Breast epithelium (tissue), 4 donors: ENCODE results near the gene ASIC3. TPM values are rescaled to one million over a fixed set of nuclear protein-coding genes. Genes with fewer than 3 reads are reported as not detected.

Experiments
- DNase-seq, 2 donors: peaks; one replicate each; pipeline ENCODE4 v3.0.0-alpha.2; 2019; ENCODE audit warnings: low spot score in 2 of 2
- H3K27ac ChIP-seq, 2 donors: fragments of 200-600 bp; sonication (generic) in 1 of 2; one replicate each; pipeline ENCODE4 v1.5.1; 2016 to 2019; ENCODE audit warnings: mild to moderate bottlenecking in 1 of 2
- H3K27me3 ChIP-seq, 2 donors: fragments of 200-600 bp; sonication (generic) in 1 of 2; one replicate each; pipeline versions ENCODE4 v1.5.1 to v1.6.0; 2017 to 2019; ENCODE audit warnings: control low read depth in 1 of 2, mild to moderate bottlenecking in 1 of 2
- H3K36me3 ChIP-seq: fragments of 200-600 bp; one replicate; pipeline ENCODE4 v1.5.1; 2019
- H3K4me1 ChIP-seq, 2 donors: fragments of 200-600 bp; sonication (generic); one replicate each; pipeline ENCODE4 v1.5.1; 2016 to 2019; ENCODE audit warnings: control low read depth in 1 of 2
- H3K4me3 ChIP-seq, 3 donors: fragments of 200-600 bp; sonication (generic); 1 replicate in 2 of 3; 2 replicates in 1 of 3; pipeline ENCODE4 v1.5.1; 2016 to 2019; ENCODE audit warnings: mild to moderate bottlenecking in 3 of 3, moderate library complexity in 2 of 3
- H3K9me3 ChIP-seq, 2 donors: fragments of 200-600 bp; sonication (generic) in 1 of 2; one replicate each; pipeline ENCODE4 v1.5.1; 2016 to 2019; ENCODE audit warnings: control low read depth in 1 of 2
- POLR2A ChIP-seq: fragments of 450-650 bp; IDR thresholded peaks from one replicate; pipeline ENCODE4 v1.6.1; 2016; ENCODE audit warnings: antibody characterized with exemption, mild to moderate bottlenecking, moderate library complexity
- POLR2AphosphoS5 ChIP-seq, 3 donors: sonication (generic); formaldehyde crosslinking; IDR thresholded peaks; one replicate each; pipeline ENCODE4 v1.6.1; 2017; ENCODE audit warnings: antibody characterized with exemption in 3 of 3
- intact Hi-C: fragments of 100-400 bp; cut with DNase I; formaldehyde crosslinking; loops from one replicate; pipeline ENCODE4 v1.15.1; 2023; ENCODE audit warnings: low total_unique reads
- total RNA-seq, 3 donors: library from RNA; depleted of rRNA; stranded (reverse); fragments of >200 nt; gene quantifications; one replicate each; pipeline ENCODE4 v1.1.0, GENCODE V29; 2016
- TF ChIP-seq, protein P1 (sequence below), 3 donors: fragments of 450-650 bp; IDR thresholded peaks; one replicate each; pipeline ENCODE4 v1.5.1; 2016 to 2017; ENCODE audit warnings: antibody characterized with exemption in 3 of 3, mild to moderate bottlenecking in 3 of 3, moderate library complexity in 3 of 3

The ASIC3 gene
- total RNA-seq: 1 to 10 TPM; 1.3 to 3.3 (median 2.3) TPM

DNA sequence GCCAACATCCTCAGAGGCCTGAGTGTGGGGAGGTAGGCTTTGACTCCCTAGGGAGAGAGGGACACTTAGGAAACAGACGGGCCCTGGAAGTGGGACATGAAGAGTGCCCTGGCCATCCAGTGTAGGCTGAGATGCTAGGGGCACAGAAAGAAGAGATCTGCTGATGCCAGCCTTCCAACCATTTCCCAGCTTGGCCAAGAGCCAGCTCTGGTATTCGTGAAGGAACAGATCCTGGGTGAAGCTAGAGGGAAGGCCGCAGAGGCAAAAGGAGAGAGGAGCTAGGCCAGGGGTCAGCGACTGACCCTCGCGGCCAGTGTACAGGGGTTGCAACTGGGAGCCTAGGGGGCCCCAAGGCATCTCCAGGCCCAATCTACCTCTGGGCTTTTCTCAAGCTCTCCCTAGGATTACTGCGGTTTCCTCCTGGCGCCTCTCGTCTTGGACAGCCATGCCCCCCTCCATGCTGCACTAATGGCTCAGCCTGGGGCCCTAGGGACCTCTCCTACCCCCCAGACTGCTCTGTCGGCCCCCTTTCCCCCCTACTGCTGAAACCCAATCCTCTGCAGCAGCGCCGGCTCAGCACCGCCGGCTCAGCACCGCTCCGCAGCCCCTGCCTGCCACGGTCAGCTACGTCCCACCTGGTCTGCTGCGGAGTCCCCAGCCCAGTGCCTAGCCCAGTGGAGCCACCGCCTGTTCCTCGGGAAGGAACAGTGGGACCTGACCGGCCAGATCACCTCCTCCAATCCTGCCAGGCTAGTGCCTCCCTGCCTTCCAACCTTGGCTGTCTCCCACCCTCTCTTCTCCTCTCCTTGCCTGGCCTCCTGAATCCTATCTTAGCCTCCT lies at the start of gene ASIC3:
Gene ASIC3, plus strand, starts transcription at position 556 of the 840 bp plus-strand sequence. CDS start 355 bp downstream, outside the sequence.
- no peak within 1 kb of the TSS for H3K4me3 ChIP-seq
- TF ChIP-seq POLR2A (no peak), POLR2AphosphoS5 (IDR thresholded peaks at IDR 0.05) (no peak)
- TF ChIP-seq, protein P1, sequence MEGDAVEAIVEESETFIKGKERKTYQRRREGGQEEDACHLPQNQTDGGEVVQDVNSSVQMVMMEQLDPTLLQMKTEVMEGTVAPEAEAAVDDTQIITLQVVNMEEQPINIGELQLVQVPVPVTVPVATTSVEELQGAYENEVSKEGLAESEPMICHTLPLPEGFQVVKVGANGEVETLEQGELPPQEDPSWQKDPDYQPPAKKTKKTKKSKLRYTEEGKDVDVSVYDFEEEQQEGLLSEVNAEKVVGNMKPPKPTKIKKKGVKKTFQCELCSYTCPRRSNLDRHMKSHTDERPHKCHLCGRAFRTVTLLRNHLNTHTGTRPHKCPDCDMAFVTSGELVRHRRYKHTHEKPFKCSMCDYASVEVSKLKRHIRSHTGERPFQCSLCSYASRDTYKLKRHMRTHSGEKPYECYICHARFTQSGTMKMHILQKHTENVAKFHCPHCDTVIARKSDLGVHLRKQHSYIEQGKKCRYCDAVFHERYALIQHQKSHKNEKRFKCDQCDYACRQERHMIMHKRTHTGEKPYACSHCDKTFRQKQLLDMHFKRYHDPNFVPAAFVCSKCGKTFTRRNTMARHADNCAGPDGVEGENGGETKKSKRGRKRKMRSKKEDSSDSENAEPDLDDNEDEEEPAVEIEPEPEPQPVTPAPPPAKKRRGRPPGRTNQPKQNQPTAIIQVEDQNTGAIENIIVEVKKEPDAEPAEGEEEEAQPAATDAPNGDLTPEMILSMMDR (IDR thresholded peaks at IDR 0.05): no peak
- no peaks in the 10 kb centered on the region for H3K27me3 ChIP-seq
- H3K36me3 ChIP-seq: no peaks in the 10 kb centered on the region
- no peaks in the 10 kb centered on the region for H3K9me3 ChIP-seq
- no peak within 1 kb of the TSS for H3K27ac ChIP-seq
- no peak for DNase-seq
- intact Hi-C loops: no loop called here
- peaks cover 0 to 9% of the 10 kb centered on the region in 2 donors for H3K4me1 ChIP-seq

DNA sequence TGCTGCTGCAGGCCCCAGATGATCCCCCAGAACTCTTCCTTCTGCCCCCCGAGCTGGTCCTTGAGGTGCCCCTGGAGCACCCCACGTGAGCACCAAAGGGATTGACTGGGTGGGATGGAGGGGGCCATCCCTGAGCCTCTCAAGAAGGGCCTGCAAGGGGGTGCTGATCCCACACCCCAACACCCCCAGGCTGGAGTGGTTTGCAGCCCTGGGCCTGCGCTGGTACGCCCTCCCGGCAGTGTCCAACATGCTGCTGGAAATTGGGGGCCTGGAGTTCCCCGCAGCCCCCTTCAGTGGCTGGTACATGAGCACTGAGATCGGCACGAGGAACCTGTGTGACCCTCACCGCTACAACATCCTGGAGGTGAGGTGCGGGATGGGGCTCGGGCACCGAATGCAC lies 49.3 kb upstream of the ASIC3 start:
- TF ChIP-seq, protein P1 (IDR thresholded peaks at IDR 0.05): no peak
- H3K36me3 ChIP-seq: no peaks in the 10 kb centered on the region
- intact Hi-C loops: no loop called here

DNA sequence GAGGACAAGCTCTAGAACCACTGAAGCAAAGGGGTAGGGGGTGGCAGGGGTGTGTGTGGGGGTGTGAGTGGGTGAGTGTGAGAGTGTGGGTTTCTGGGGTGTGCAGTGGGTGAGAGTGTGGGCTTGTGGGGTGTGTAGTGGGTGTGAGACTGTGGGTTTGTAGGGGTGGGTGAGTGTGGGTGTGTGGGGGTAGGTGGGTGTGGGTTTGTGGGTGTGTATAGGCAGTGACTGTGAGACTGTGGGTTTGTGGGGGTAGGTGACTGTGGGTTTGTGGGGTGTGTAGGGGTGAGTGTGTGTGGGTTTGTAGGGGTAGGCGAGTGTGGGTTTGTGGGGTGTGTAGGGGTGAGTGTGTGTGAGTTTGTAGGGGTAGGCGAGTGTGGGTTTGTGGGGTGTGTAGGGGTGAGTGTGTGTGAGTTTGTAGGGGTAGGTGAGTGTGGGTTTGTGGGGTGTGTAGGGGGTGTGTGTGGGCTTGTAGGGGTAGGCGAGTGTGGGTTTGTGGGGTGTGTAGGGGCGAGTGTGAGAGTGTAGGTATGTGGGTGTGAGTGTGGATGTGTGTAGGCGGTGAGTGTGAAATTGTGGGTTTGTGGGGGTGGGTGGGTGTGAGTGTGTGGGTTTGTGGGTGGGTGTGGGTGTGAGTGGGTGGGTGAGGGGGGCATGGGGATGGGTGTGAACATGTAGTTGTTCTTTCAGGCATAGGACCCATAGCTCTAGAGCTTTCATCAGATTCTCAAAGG lies 48.7 kb upstream of the ASIC3 start:
- TF ChIP-seq, protein P1 (IDR thresholded peaks at IDR 0.05): no peak
- TF ChIP-seq POLR2A: no peak
- no peak for TF ChIP-seq POLR2AphosphoS5 (IDR thresholded peaks at IDR 0.05)
- Histone ChIP-seq H3K4me1 (no peaks in the 10 kb centered on the region), H3K9me3 (no peaks in the 10 kb centered on the region), H3K27me3 (peaks cover 0 to 12% of the 10 kb centered on the region in 2 donors), H3K36me3 (no peaks in the 10 kb centered on the region), H3K4me3 (no peak overlapping the region), H3K27ac (no peak overlapping the region)
- no peak for DNase-seq
- intact Hi-C loops: no loop called here

More for the DNA sequence above, 49.3 kb upstream of the ASIC3 start:
- Histone ChIP-seq H3K27me3 (peaks cover 0 to 12% of the 10 kb centered on the region in 2 donors), H3K4me1 (no peaks in the 10 kb centered on the region), H3K9me3 (no peaks in the 10 kb centered on the region), H3K4me3 (no peak overlapping the region), H3K27ac (no peak overlapping the region)
- no peak for DNase-seq

DNA sequence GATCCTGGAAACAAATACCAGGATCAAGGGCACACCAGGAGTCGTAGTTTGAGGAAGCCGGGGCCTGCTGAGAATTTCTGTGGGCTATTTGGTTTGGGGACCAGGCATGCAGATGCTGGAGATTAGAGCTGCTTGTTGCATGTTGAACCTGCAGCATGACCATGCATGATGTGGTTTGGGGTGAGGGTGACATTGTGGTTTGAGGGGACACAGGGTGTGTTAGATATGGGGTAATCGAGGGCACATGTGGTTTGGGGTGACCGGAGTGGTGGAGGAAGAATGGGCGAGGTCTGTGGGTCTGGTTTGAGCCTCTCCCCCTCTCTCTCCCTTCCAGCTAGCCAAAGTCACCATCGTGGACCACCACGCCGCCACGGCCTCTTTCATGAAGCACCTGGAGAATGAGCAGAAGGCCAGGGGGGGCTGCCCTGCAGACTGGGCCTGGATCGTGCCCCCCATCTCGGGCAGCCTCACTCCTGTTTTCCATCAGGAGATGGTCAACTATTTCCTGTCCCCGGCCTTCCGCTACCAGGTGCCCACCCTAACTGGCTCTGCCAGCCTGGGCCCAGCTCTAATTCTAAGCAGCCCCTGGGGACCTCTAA lies 47.3 kb upstream of the ASIC3 start:
- H3K27ac ChIP-seq: no peak overlapping the region
- no peaks in the 10 kb centered on the region for H3K36me3 ChIP-seq
- no peaks in the 10 kb centered on the region for H3K4me1 ChIP-seq
- DNase-seq: no peak
- no peak overlapping the region for H3K4me3 ChIP-seq
- H3K9me3 ChIP-seq: no peaks in the 10 kb centered on the region
- TF ChIP-seq POLR2A: no peak
- TF ChIP-seq, protein P1 (IDR thresholded peaks at IDR 0.05): no peak
- TF ChIP-seq POLR2AphosphoS5 (IDR thresholded peaks at IDR 0.05): no peak
- H3K27me3 ChIP-seq: peaks cover 0 to 12% of the 10 kb centered on the region in 2 donors
- intact Hi-C loops: no loop called here
